ENCODE results near the gene DNAJC5. TPM values are rescaled to one million over a fixed set of nuclear protein-coding genes. Genes with fewer than 3 reads are reported as not detected.

The DNAJC5 gene
- total RNA-seq, 2 experiments from 2014 or later, result 21.4 to 22.5 TPM

- Mint-ChIP-seq H3K4me1 (ENCODE audit: low read depth) (peaks cover 42% of the 10 kb centered on the region), H3K27ac (no peak overlapping the region)
These were observed 13.2 kb downstream of the DNAJC5 start for GRCh38 chr20:63908008-63908682.

GRCh38 chr20:63911176-63911575, 16.2 kb downstream of the DNAJC5 start:
- TF ChIP-seq CTCF (IDR thresholded peaks at IDR 0.05), result no peak
- Mint-ChIP-seq H3K4me3 (peak overlapping the region; percentile 9), H3K4me1 (ENCODE audit: low read depth) (peaks cover 32% of the 10 kb centered on the region), H3K27ac (peak overlapping the region; percentile 56), H3K27me3 (no peaks in the 10 kb centered on the region), H3K9me3 (no peaks in the 10 kb centered on the region), H3K36me3 (ENCODE audit: low read depth) (peaks cover 24% of the 10 kb centered on the region)
- H3K36me3 ChIP-seq (ENCODE audit: insufficient read depth, low read length), result peaks cover 14% of the 10 kb centered on the region
- ChIA-PET POLR2A (interaction anchor here (0.9 kb wide), 1 partner anchor 16 kb away, joined by 3 read pairs; the partner anchor contains the start of gene DNAJC5), CTCF (interaction anchor here (1.1 to 2.4 kb wide), 3 partner anchors 16 to 63 kb away, joined by 3 to 11 read pairs (median 5); no protein-coding TSS in a partner anchor)
- ATAC-seq (ENCODE audit: poor library complexity), result no peak
- H3K4me3 ChIP-seq (ENCODE audit: low read length), result no peak overlapping the region
- intact Hi-C loops (cut with DNase I, micrococcal nuclease), result no loop called here
- peaks cover 0 to 12% of the 10 kb centered on the region in 2 experiments for H3K9me3 ChIP-seq (ENCODE audit: control insufficient read depth in 1 of 2, insufficient read depth in 1 of 2, low read length in 2 of 2)
- DNase-seq, result peak in 2 of 14 experiments; percentile 20 to 41
- H3K4me1 ChIP-seq (ENCODE audit: insufficient read depth, low read length), result peaks cover 41% of the 10 kb centered on the region
- no peak overlapping the region for H3K27ac ChIP-seq (ENCODE audit: low read depth in 1 of 2, low read length in 2 of 2)
- H3K27me3 ChIP-seq (ENCODE audit: control insufficient read depth in 1 of 2, insufficient read depth in 2 of 2, low read length in 2 of 2), result no peaks in the 10 kb centered on the region

More at GRCh38 chr20:63908008-63908682, 13.2 kb downstream of the DNAJC5 start:
- DNase-seq, result no peak
- H3K4me3 Mint-ChIP-seq, result no peak overlapping the region
- peaks cover 61% of the 10 kb centered on the region for H3K4me1 ChIP-seq (ENCODE audit: insufficient read depth, low read length)
- H3K36me3 Mint-ChIP-seq (ENCODE audit: low read depth), result peaks cover 17% of the 10 kb centered on the region
- no peaks in the 10 kb centered on the region for H3K9me3 Mint-ChIP-seq
- no peak overlapping the region for H3K27ac ChIP-seq (ENCODE audit: low read depth in 1 of 2, low read length in 2 of 2)
- H3K27me3 Mint-ChIP-seq, result no peaks in the 10 kb centered on the region
- no peak overlapping the region for H3K4me3 ChIP-seq (ENCODE audit: low read length)
- CTCF ChIA-PET, result interaction anchor here (0.8 kb wide), 1 partner anchor 66 kb away, joined by 4 read pairs; no protein-coding TSS in a partner anchor
- TF ChIP-seq CTCF (IDR thresholded peaks at IDR 0.05), result no peak
- H3K27me3 ChIP-seq (ENCODE audit: control insufficient read depth in 1 of 2, insufficient read depth in 2 of 2, low read length in 2 of 2), result no peaks in the 10 kb centered on the region
- intact Hi-C loops (cut with DNase I, micrococcal nuclease), result loop anchor here in 1 of 2 experiments (5.0 kb wide), 1 partner anchor 214 kb away; no protein-coding TSS in a partner anchor
- peaks cover 4% of the 10 kb centered on the region for H3K36me3 ChIP-seq (ENCODE audit: insufficient read depth, low read length)
- no peaks in the 10 kb centered on the region for H3K9me3 ChIP-seq (ENCODE audit: control insufficient read depth in 1 of 2, insufficient read depth in 1 of 2, low read length in 2 of 2)
- POLR2A ChIA-PET, result interaction anchor here (0.5 kb wide), 1 partner anchor 77 kb away, joined by 3 read pairs; no protein-coding TSS in a partner anchor
- no peak for ATAC-seq (ENCODE audit: poor library complexity)

- Mint-ChIP-seq H3K27ac (no peak overlapping the region), H3K4me3 (no peak overlapping the region), H3K36me3 (ENCODE audit: low read depth) (peaks cover 45% of the 10 kb centered on the region), H3K27me3 (no peaks in the 10 kb centered on the region), H3K9me3 (no peaks in the 10 kb centered on the region), H3K4me1 (ENCODE audit: low read depth) (peaks cover 23% of the 10 kb centered on the region)
- intact Hi-C loops (cut with DNase I, micrococcal nuclease), result no loop called here
- no peak for TF ChIP-seq CTCF (IDR thresholded peaks at IDR 0.05)
- H3K27ac ChIP-seq (ENCODE audit: low read depth in 1 of 2, low read length in 2 of 2), result no peak overlapping the region
- DNase-seq (no peak), ATAC-seq (ENCODE audit: poor library complexity) (no peak)
- H3K27me3 ChIP-seq (ENCODE audit: control insufficient read depth in 1 of 2, insufficient read depth in 2 of 2, low read length in 2 of 2), result no peaks in the 10 kb centered on the region
- H3K4me1 ChIP-seq (ENCODE audit: insufficient read depth, low read length), result peaks cover 35% of the 10 kb centered on the region
- no peak overlapping the region for H3K4me3 ChIP-seq (ENCODE audit: low read length)
- POLR2A ChIA-PET, result interaction anchor here (1.0 kb wide), 1 partner anchor 18 kb away, joined by 3 read pairs; no protein-coding TSS in a partner anchor
- H3K36me3 ChIP-seq (ENCODE audit: insufficient read depth, low read length), result peaks cover 14% of the 10 kb centered on the region
- CTCF ChIA-PET, result no interaction called here
- peaks cover 0 to 15% of the 10 kb centered on the region in 2 experiments for H3K9me3 ChIP-seq (ENCODE audit: control insufficient read depth in 1 of 2, insufficient read depth in 1 of 2, low read length in 2 of 2)
These were observed 18.8 kb downstream of the DNAJC5 start for GRCh38 chr20:63913768-63914167.
